ENCODE results near the gene FANK1. TPM values are rescaled to one million over a fixed set of nuclear protein-coding genes. Genes with fewer than 3 reads are reported as not detected.
"Not testable (repeated sequence)": the region's sequence is repeated elsewhere in the genome, so short reads cannot be mapped to it uniquely, and the experiment has no call there.

The FANK1 gene
- total RNA-seq, 2 experiments from 2014 or later: 0.25 TPM; not detected in 1

GRCh38 chr10:125921643-125922306 is 25.4 kb downstream of the FANK1 start:
- H3K4me3 ChIP-seq (ENCODE audit: low read length); H3K27me3 ChIP-seq (ENCODE audit: control insufficient read depth in 1 of 2, insufficient read depth in 2 of 2, low read length in 2 of 2); H3K36me3 Mint-ChIP-seq (ENCODE audit: low read depth); intact Hi-C loops (cut with DNase I, micrococcal nuclease); H3K4me3 Mint-ChIP-seq; CTCF ChIA-PET; H3K36me3 ChIP-seq (ENCODE audit: insufficient read depth, low read length); H3K4me1 Mint-ChIP-seq (ENCODE audit: low read depth); H3K27me3 Mint-ChIP-seq; H3K9me3 Mint-ChIP-seq; ATAC-seq (ENCODE audit: poor library complexity); H3K27ac Mint-ChIP-seq; H3K27ac ChIP-seq (ENCODE audit: low read depth in 1 of 2, low read length in 2 of 2); H3K9me3 ChIP-seq (ENCODE audit: control insufficient read depth in 1 of 2, insufficient read depth in 1 of 2, low read length in 2 of 2); DNase-seq; POLR2A ChIA-PET; H3K4me1 ChIP-seq (ENCODE audit: insufficient read depth, low read length): not testable (repeated sequence)

- CTCF ChIA-PET: no interaction called here
- H3K27ac ChIP-seq (ENCODE audit: low read depth in 1 of 2, low read length in 2 of 2): no peak overlapping the region
Observed at GRCh38 chr10:125925262-125925834, 29.0 kb downstream of the FANK1 start.

GRCh38 chr10:125926247-125926646 is 29.9 kb downstream of the FANK1 start:
- Mint-ChIP-seq H3K36me3 (ENCODE audit: low read depth) (no peaks in the 10 kb centered on the region), H3K9me3 (no peaks in the 10 kb centered on the region), H3K27me3 (no peaks in the 10 kb centered on the region), H3K4me3 (no peak overlapping the region), H3K4me1 (ENCODE audit: low read depth) (no peaks in the 10 kb centered on the region), H3K27ac (no peak overlapping the region)
- Histone ChIP-seq H3K27me3 (ENCODE audit: control insufficient read depth in 1 of 2, insufficient read depth in 2 of 2, low read length in 2 of 2) (no peaks in the 10 kb centered on the region), H3K27ac (ENCODE audit: low read depth in 1 of 2, low read length in 2 of 2) (no peak overlapping the region), H3K9me3 (ENCODE audit: control insufficient read depth in 1 of 2, insufficient read depth in 1 of 2, low read length in 2 of 2) (no peaks in the 10 kb centered on the region), H3K4me1 (ENCODE audit: insufficient read depth, low read length) (no peaks in the 10 kb centered on the region), H3K36me3 (ENCODE audit: insufficient read depth, low read length) (no peaks in the 10 kb centered on the region), H3K4me3 (ENCODE audit: low read length) (no peak overlapping the region)
- ChIA-PET POLR2A (no interaction called here), CTCF (no interaction called here)
- no peak for DNase-seq
- ATAC-seq (ENCODE audit: poor library complexity): no peak
- TF ChIP-seq CTCF (IDR thresholded peaks at IDR 0.05): no peak
- intact Hi-C loops (cut with DNase I, micrococcal nuclease): no loop called here

More at GRCh38 chr10:125925262-125925834, 29.0 kb downstream of the FANK1 start:
- Mint-ChIP-seq H3K36me3 (ENCODE audit: low read depth) (no peaks in the 10 kb centered on the region), H3K27ac (no peak overlapping the region), H3K4me3 (no peak overlapping the region), H3K9me3 (no peaks in the 10 kb centered on the region), H3K4me1 (ENCODE audit: low read depth) (no peaks in the 10 kb centered on the region), H3K27me3 (no peaks in the 10 kb centered on the region)
- no peak for TF ChIP-seq CTCF (IDR thresholded peaks at IDR 0.05)
- Histone ChIP-seq H3K36me3 (ENCODE audit: insufficient read depth, low read length) (no peaks in the 10 kb centered on the region), H3K9me3 (ENCODE audit: control insufficient read depth in 1 of 2, insufficient read depth in 1 of 2, low read length in 2 of 2) (no peaks in the 10 kb centered on the region), H3K4me1 (ENCODE audit: insufficient read depth, low read length) (no peaks in the 10 kb centered on the region), H3K27me3 (ENCODE audit: control insufficient read depth in 1 of 2, insufficient read depth in 2 of 2, low read length in 2 of 2) (no peaks in the 10 kb centered on the region), H3K4me3 (ENCODE audit: low read length) (no peak overlapping the region)
- intact Hi-C loops (cut with DNase I, micrococcal nuclease): no loop called here
- no peak for ATAC-seq (ENCODE audit: poor library complexity)
- no peak for DNase-seq
- POLR2A ChIA-PET: no interaction called here

- H3K9me3 ChIP-seq (ENCODE audit: control insufficient read depth in 1 of 2, insufficient read depth in 1 of 2, low read length in 2 of 2); DNase-seq; POLR2A ChIA-PET; H3K9me3 Mint-ChIP-seq; H3K27me3 Mint-ChIP-seq; H3K4me3 Mint-ChIP-seq; H3K4me1 ChIP-seq (ENCODE audit: insufficient read depth, low read length); H3K36me3 ChIP-seq (ENCODE audit: insufficient read depth, low read length); H3K27ac ChIP-seq (ENCODE audit: low read depth in 1 of 2, low read length in 2 of 2); H3K27me3 ChIP-seq (ENCODE audit: control insufficient read depth in 1 of 2, insufficient read depth in 2 of 2, low read length in 2 of 2); H3K36me3 Mint-ChIP-seq (ENCODE audit: low read depth); H3K27ac Mint-ChIP-seq; CTCF ChIA-PET; intact Hi-C loops (cut with DNase I, micrococcal nuclease); ATAC-seq (ENCODE audit: poor library complexity); H3K4me3 ChIP-seq (ENCODE audit: low read length); H3K4me1 Mint-ChIP-seq (ENCODE audit: low read depth): not testable (repeated sequence)
Observed at GRCh38 chr10:125927265-125927664, 30.9 kb downstream of the FANK1 start.
